Heart left ventricle (tissue), 16 donors: ENCODE measurements around the gene PPP1R1C. TPM values are rescaled to one million over a fixed set of nuclear protein-coding genes. Genes with fewer than 3 reads are reported as not detected.

Source experiments
- ATAC-seq, 4 donors: fragments of 200-7000 bp; cut with Tn5 transposase; one replicate each; pipeline ENCODE4 v1.9.1; 2020 to 2022; ENCODE audit warnings: moderate library complexity in 4 of 4, mild to moderate bottlenecking in 3 of 4, moderate number of reproducible peaks in 1 of 4
- DNase-seq, 5 donors: peaks; one replicate each; pipeline ENCODE4 v3.0.0-alpha.2; 2020
- H3K27ac ChIP-seq, 12 donors: fragments of 200-600 bp; sonication (generic) in 4 of 12; one replicate each; pipeline versions ENCODE4 v1.5.0 to v1.8.0; 2016 to 2022; ENCODE audit warnings: mild to moderate bottlenecking in 2 of 12
- H3K27me3 ChIP-seq, 9 donors: fragments of 200-600 bp; sonication (generic) in 2 of 9; one replicate each; pipeline versions ENCODE4 v1.5.1 to v1.8.0; 2016 to 2022; ENCODE audit warnings: mild to moderate bottlenecking in 3 of 9
- H3K36me3 ChIP-seq, 9 donors: fragments of 200-600 bp; sonication (generic) in 2 of 9; one replicate each; pipeline versions ENCODE4 v1.5.0 to v1.8.0; 2018 to 2022; ENCODE audit warnings: mild to moderate bottlenecking in 2 of 9
- H3K4me1 ChIP-seq, 12 donors: fragments of 200-600 bp; sonication (generic) in 4 of 12; one replicate each; pipeline versions ENCODE4 v1.5.0 to v1.8.0; 2016 to 2022; ENCODE audit warnings: mild to moderate bottlenecking in 3 of 12
- H3K4me3 ChIP-seq, 12 donors: fragments of 200-600 bp; sonication (generic) in 4 of 12; one replicate each; pipeline versions ENCODE4 v1.5.0 to v1.8.0; 2017 to 2022; ENCODE audit warnings: mild to moderate bottlenecking in 9 of 12, moderate library complexity in 4 of 12
- H3K9me3 ChIP-seq, 12 donors: fragments of 200-600 bp; sonication (generic) in 4 of 12; one replicate each; pipeline versions ENCODE4 v1.5.0 to v1.8.0; 2016 to 2022; ENCODE audit warnings: mild to moderate bottlenecking in 1 of 12
- POLR2A ChIP-seq, 2 donors: fragments of 450-650 bp; IDR thresholded peaks; one replicate each; pipeline ENCODE4 v1.6.1; 2017; ENCODE audit warnings: antibody characterized with exemption in 2 of 2, mild to moderate bottlenecking in 2 of 2, moderate library complexity in 2 of 2
- WGBS, 4 donors: extraction: QIAGEN DNeasy Blood & Tissue Kit in 2 of 4; methylation state at CpG; one replicate each; pipeline versions ENCODE4 v1.1.5 to v1.1.7; 2013 to 2018; 5-methylcytosine and 5-hydroxymethylcytosine counted together
- intact Hi-C, 10 donors: fragments of 100-400 bp; cut with DNase I; formaldehyde crosslinking; loops; one replicate each; pipeline versions ENCODE4 v1.11.1 to v1.14.2; 2022
- polyA plus RNA-seq, 2 donors: library from polyadenylated mRNA; stranded (reverse); fragments of 200-250 nt; gene quantifications; one replicate each; pipeline ENCODE4 v1.2.3, GENCODE V29; 2013
- total RNA-seq, 9 donors: library from RNA; depleted of rRNA in 2 of 9; stranded (reverse); fragments of >200 nt in 2 of 9; fragmentation: NEBNext Ultra II Directional in 3 of 9; extraction: Animal tissue kit (Norgen Biotek cat#: 25700) in 3 of 9; gene quantifications; one replicate each; pipeline versions ENCODE4 v1.1.0 to v1.2.4, GENCODE V29; 2016 to 2023
- TF ChIP-seq, protein P1 (sequence below), 12 donors: fragments of 200-600 bp; sonication (generic) in 4 of 12; IDR thresholded peaks; one replicate each; pipeline versions ENCODE4 v1.5.0 to v1.8.0; 2018 to 2022; ENCODE audit warnings: antibody characterized with exemption in 12 of 12, mild to moderate bottlenecking in 5 of 12
- donor health status: ischemic (EF 13 %, LVEDD 7.1; RV severe dilation, severe dysfunction).
- donor health status: healthy with polysubstance abuse.
- donor health status: DM: no; HTN: yes; CAD: no.
- donor health status: DM: no; HTN: no; CAD: no.
- donor health status: ischemic (EF 25% LVEDD 6.9; RV normal size, moderate dysfunction).
- donor health status: ischemic (EF 25% LVEDD 5.7; RV mildly dilated, moderate dysfunction).
- donor health status: healthy.
- donor health status: DM: yes; HTN: yes; CAD: no.
- donor health status: ischemic (EF 35%, LVEDD 5.7; RV mildly dilated, moderate dysfunction).
- donor health status: nonischemic (EF 11% LVEDD 7.7; RV severe dilation, severe dysfunction).
- donor health status: DM: yes; HTN: yes; CAD: no.
- donor health status: PGD.
- donor health status: ischemic (EF 29% LVEDD 5.4; RV normal size, mild dysfunction).
- donor health status: nonischemic (EF 23%, LVEDD 6.1; RV moderate dilation, normal function).

The PPP1R1C gene
- total and polyA plus RNA-seq, 11 donors = 2.9 to 44.5 (median 21.0) TPM

GRCh38 chr2:181971032-181971431 is 14.6 kb upstream of the PPP1R1C start:
- TF ChIP-seq, protein P1, sequence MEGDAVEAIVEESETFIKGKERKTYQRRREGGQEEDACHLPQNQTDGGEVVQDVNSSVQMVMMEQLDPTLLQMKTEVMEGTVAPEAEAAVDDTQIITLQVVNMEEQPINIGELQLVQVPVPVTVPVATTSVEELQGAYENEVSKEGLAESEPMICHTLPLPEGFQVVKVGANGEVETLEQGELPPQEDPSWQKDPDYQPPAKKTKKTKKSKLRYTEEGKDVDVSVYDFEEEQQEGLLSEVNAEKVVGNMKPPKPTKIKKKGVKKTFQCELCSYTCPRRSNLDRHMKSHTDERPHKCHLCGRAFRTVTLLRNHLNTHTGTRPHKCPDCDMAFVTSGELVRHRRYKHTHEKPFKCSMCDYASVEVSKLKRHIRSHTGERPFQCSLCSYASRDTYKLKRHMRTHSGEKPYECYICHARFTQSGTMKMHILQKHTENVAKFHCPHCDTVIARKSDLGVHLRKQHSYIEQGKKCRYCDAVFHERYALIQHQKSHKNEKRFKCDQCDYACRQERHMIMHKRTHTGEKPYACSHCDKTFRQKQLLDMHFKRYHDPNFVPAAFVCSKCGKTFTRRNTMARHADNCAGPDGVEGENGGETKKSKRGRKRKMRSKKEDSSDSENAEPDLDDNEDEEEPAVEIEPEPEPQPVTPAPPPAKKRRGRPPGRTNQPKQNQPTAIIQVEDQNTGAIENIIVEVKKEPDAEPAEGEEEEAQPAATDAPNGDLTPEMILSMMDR (IDR thresholded peaks at IDR 0.05) = no peak
- TF ChIP-seq POLR2A (IDR thresholded peaks at IDR 0.05) = no peak
- Histone ChIP-seq H3K9me3 (peaks cover 0 to 12% (median 0%) of the 10 kb centered on the region in 12 donors), H3K4me1 (no peaks in the 10 kb centered on the region), H3K27me3 (no peaks in the 10 kb centered on the region), H3K27ac (no peak overlapping the region), H3K4me3 (no peak overlapping the region), H3K36me3 (no peaks in the 10 kb centered on the region)
- ATAC-seq (no peak), DNase-seq (no peak)
- intact Hi-C loops = loop anchor here in 3 of 10 donors (5.0 to 10.0 kb wide), 2 partner anchors 104 to 106 kb away; no protein-coding TSS in a partner anchor
- 79 to 93% (median 82%) methylated on average over 2 to 3 of the region's 3 CpGs for WGBS, 4 donors

- Histone ChIP-seq H3K36me3 (no peaks in the 10 kb centered on the region), H3K4me1 (no peaks in the 10 kb centered on the region), H3K27ac (no peak overlapping the region), H3K27me3 (no peaks in the 10 kb centered on the region), H3K9me3 (no peaks in the 10 kb centered on the region), H3K4me3 (no peak overlapping the region)
- intact Hi-C loops = loop anchor here in 3 of 10 donors (5.0 to 10.0 kb wide), 2 partner anchors 102 to 105 kb away; no protein-coding TSS in a partner anchor
- 88 to 92% (median 89%) methylated on average over 5 of the region's 5 CpGs for WGBS, 4 donors
- no peak for TF ChIP-seq POLR2A (IDR thresholded peaks at IDR 0.05)
- TF ChIP-seq, protein P1 (IDR thresholded peaks at IDR 0.05) = no peak
- ATAC-seq (no peak), DNase-seq (no peak)
Measured at GRCh38 chr2:181972431-181973170, 13.1 kb upstream of the PPP1R1C start.

DNA sequence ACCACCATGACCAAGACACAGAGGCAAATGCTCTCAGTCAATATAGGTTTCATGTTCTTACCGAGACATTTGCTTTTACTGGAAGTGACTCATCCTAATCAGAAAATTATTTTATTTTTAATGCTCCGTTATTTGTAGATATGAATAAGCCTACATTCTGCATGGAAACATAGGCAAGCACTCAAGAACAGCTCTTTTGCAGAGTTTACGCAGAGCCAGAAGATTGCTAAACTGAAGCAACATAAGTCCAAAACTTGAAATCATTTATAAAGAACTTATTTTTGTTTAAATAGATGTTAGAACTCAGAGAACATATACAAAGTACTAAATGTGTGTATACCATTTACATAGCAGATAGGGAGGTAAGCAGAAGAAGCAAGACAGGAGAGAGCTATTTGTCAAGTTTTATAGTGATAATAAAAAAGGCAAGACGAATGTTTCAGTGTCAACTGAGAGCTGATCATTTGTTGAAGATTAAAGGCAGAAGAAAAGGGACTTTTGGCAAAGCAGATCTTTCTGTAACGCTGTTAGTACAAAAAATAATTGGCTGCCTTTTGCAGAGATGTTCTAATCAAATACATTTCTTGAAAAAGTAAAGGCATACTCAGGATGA is 12.4 kb upstream of the PPP1R1C start:
- Histone ChIP-seq H3K27me3 (no peaks in the 10 kb centered on the region), H3K4me3 (no peak overlapping the region), H3K4me1 (no peaks in the 10 kb centered on the region), H3K9me3 (no peaks in the 10 kb centered on the region), H3K36me3 (no peaks in the 10 kb centered on the region), H3K27ac (no peak overlapping the region)
- DNase-seq (no peak), ATAC-seq (no peak)
- TF ChIP-seq, protein P1 (IDR thresholded peaks at IDR 0.05) = no peak
- TF ChIP-seq POLR2A (IDR thresholded peaks at IDR 0.05) = no peak
- 76 to 83% (median 82%) methylated on average over 5 of the region's 5 CpGs for WGBS, 4 donors
- intact Hi-C loops = loop anchor here in 3 of 10 donors (5.0 to 10.0 kb wide), 2 partner anchors 102 to 104 kb away; no protein-coding TSS in a partner anchor

GRCh38 chr2:181977661-181978350 is 7.8 kb upstream of the PPP1R1C start:
- Histone ChIP-seq H3K27me3 (no peaks in the 10 kb centered on the region), H3K27ac (no peak overlapping the region), H3K9me3 (no peaks in the 10 kb centered on the region), H3K36me3 (no peaks in the 10 kb centered on the region), H3K4me1 (no peaks in the 10 kb centered on the region), H3K4me3 (no peak overlapping the region)
- intact Hi-C loops = loop anchor here in 2 of 10 donors (10.0 kb wide), 1 partner anchor 97 kb away; no protein-coding TSS in a partner anchor
- 62 to 78% (median 77%) methylated on average over 5 of the region's 5 CpGs for WGBS, 4 donors
- ATAC-seq (no peak), DNase-seq (no peak)
- TF ChIP-seq, protein P1 (IDR thresholded peaks at IDR 0.05) = no peak
- TF ChIP-seq POLR2A (IDR thresholded peaks at IDR 0.05) = no peak
